Nucleus accumbens (tissue), 56 donors: ENCODE data around the gene DNAJC17.

Source experiments
- DNase-seq, 56 donors: peaks; one replicate each; lab custom pipeline; 2025; lab: John Stamatoyannopoulos, UW

Gene DNAJC17

GRCh38 chr15:40831861-40832260 is 24.6 kb upstream of the DNAJC17 start:
- DNase-seq, result no peak

DNA sequence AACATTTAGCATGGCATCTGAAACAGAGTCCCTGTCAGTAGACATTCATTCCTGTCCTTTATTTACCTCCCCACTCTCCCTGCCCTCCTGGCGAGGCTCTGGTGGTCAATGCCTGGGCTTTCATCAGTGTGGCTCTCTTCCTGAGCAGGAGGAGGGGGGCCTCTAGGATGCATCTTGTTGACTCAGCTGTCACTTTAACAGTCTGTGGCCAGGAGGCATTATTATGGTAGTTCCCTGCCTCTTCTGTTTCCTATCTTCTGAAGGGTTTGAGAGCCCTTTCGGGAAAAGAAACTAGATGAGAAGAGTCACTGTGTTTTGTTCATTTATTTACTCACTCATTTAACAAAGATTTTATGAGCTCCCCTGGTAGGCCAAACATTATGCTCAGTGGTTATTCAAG is 23.6 kb upstream of the DNAJC17 start:
- no peak for DNase-seq

DNA sequence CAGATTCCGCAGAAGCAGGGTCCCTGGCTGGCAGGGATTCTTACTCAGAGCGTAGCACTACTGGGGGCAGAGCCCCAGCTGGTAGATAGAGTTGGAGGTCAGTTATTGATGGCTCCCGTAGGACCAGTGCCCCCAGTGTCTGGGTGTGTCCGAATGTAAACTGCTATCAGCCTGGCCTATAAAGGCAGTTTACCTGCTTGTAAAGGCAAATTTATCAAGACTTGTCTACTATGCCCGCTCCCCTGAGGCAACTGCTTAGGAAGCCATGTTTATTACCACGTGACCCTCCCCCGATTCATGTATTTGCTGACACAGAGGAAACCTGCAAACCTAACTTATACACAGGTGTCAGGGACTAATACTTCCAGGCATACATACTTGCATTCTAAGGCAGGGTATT is 21.8 kb upstream of the DNAJC17 start:
- DNase-seq, result no peak

GRCh38 chr15:40828447-40829036 is 21.3 kb upstream of the DNAJC17 start, which contains the start of gene PPP1R14D:
TSS of gene PPP1R14D (minus strand) at chr15:40828708. CDS start at chr15:40828641, 67 bp downstream.
- no peak for DNase-seq

DNA sequence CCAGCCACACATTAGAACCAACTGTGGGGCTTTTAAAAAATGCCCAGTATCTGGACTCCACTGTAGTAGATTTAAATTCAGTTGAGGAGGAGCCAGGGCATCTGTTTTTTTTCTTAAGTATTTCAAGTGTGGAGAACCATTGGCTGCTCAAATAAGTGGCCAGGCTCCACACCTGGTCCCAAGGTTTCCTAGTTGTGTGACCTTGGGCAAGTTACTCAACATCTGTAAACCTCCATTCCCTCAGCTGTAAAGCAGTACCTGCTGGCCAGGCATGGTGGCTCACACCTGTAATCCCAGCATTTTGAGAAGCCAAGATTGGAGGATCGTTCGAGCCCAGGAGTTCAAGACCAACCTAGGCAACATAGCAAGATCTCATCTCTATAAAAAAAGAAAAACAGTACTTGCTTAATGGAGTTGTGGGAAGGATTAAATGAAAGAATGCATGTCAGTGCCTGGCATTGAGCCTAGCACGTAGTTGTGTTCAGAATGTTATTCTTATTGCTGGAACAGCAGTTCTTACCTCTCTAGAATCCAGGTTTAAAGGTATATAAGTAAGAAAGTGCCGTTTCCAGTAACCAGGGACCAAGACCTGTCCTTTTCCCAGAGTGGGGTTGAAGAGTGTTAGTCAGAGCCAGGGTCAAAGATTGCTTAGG is 19.3 kb upstream of the DNAJC17 start:
- DNase-seq, result no peak

GRCh38 chr15:40825661-40826422 is 18.6 kb upstream of the DNAJC17 start:
- no peak for DNase-seq

DNA sequence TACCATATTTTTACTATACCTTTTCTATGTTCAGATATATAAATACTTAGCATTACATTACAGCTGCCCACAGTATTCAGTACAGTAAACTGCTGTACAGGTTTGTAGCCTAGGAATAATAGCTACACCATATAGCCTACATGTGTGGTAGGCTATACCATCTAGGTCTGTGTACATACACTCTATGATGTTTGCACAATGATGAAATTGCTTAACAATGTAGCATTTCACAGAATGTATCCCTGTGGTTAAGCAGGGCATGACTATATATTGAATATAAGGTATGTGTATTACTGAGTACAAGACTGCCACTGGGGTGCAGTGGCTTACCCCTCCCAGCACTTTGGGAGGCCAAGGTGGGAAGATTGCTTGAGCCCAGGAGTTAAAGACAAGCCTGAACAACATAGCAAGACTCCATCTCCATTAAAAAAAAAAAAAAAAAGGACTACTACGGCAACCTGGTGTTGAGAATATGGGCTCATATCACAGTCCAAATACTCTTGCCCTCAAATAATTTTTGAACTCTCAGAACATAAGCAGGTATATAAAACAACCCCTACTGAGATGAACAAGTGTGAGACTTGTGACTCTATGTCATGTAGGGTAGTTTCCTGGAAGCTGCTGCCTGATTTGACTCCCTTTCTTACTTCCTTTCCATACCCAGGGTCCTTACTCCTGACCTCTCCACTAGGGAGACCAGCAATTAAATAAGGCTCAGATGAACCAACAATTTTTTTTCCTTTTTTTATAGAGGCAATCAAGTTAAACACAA is 16.5 kb upstream of the DNAJC17 start:
- DNase-seq, result no peak

GRCh38 chr15:40821195-40821594 is 13.9 kb upstream of the DNAJC17 start:
- DNase-seq, result no peak

DNA sequence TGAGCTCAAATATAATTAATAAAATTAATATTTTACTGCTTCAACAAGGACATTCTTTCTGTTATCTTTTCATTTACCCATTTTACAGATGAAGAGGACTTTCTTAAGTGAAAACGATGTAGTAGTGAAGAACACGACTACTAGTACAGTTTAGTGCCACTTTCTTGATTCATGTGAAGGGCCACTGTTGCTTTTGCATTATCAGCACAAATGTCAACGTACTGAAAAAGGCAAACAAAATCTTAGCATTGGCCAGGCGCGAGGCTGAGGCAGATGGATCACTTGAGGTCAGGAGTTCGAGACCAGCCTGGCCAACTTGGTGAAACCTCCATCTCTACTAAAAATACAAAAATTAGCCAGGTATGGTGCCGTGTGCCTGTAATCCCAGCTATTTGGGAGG is 11.8 kb upstream of the DNAJC17 start:
- DNase-seq, result no peak

- peak in 12 of 56 donors; percentile 1 to 19 (median 8) for DNase-seq
Observed at GRCh38 chr15:40815042-40815698, 7.9 kb upstream of the DNAJC17 start.

DNA sequence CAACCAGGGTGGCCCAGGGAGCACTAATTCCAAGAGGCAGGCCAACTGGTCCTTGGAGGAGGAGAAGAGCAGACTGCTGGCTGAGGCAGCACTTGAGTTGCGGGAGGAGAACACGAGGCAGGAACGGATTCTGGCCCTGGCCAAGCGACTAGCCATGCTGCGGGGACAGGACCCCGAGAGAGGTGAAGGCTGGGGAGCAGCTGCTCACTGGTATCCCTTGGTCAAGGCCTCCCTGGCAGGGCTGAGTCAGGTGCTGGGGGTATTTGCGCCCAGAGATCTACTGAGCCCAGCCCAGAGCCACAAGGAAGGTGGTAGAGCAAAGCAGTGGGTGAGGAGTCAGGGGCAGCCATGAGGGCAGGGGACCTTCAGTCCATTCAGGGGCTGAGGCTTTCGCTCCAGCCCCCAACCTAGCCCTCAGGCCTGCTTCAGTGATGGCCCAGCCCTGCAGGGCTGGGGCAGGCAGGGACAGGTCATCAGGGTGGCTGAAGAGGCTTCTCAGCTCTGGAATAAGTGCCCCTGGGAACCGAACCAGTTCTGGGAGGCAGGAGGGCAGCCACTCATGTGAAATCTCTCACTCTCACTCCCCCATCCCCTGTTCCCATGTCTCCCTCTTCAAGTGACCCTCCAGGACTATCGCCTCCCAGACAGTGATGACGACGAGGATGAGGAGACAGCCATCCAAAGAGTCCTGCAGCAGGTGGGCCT is 5.6 kb upstream of the DNAJC17 start:
- DNase-seq, result no peak

GRCh38 chr15:40808861-40809450 is 1.7 kb upstream of the DNAJC17 start:
- DNase-seq, result no peak

- peak in 1 of 56 donors; percentile 26 for DNase-seq
Observed at GRCh38 chr15:40807888-40808461, 702 bp upstream of the DNAJC17 start.

- no peak for DNase-seq
Observed at GRCh38 chr15:40806672-40807027, 623 bp downstream of the DNAJC17 start.

- no peak for DNase-seq
Observed at GRCh38 chr15:40803688-40804087, 3.6 kb downstream of the DNAJC17 start.

- DNase-seq, result no peak
Observed at GRCh38 chr15:40803076-40803475, 4.2 kb downstream of the DNAJC17 start.

DNA sequence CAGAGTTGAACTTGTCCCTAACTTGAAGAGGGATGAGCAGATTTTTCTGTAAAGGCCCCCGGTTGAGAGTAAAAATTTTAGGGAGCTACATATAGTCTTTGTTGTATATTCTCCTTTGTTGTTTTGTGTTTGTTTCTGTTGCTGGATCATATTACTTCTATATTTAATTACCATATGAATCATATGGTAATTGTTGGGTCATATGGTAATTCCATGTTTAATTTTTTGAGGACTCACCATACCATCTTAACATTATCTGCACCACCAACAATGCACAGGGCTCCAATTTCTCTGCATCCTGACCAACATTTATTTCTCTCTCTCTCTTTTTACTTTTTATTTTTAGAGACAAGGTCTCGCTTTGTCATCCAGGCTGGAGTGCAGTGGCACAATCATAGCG is 7.8 kb downstream of the DNAJC17 start:
- DNase-seq, result no peak

DNA sequence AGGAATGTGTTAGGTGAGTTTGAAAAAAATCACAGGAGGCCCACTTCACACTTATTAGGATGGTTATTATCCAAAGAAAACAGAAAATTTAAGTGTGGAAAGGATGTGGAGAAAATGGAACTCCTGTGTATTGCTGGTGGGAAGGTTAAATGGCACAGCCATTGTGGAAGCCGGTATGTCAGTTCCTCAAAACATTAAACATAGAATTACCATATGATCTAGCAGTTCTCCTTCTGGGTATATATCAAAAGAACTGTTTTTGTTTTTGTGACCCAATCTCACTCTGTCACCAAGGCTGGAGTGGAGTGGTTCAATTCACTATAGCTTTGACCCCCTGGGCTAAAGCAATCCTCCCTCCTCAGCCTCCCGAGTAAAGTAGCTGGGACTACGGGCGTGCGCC is 10.8 kb downstream of the DNAJC17 start:
- DNase-seq, result no peak

GRCh38 chr15:40796041-40796440 is 11.2 kb downstream of the DNAJC17 start:
- no peak for DNase-seq
